ENCODE measurements around the gene NOC2L.

NOC2L gene

GRCh38 chr1:975365-975764 lies 16.3 kb upstream of the NOC2L start:
- DNase-seq, result no peak

- no peak for DNase-seq
Measured at GRCh38 chr1:974687-975328, 15.8 kb upstream of the NOC2L start.

GRCh38 chr1:974293-974640 lies 15.2 kb upstream of the NOC2L start:
- no peak for DNase-seq

GRCh38 chr1:973459-974292 lies 14.6 kb upstream of the NOC2L start:
- DNase-seq, result no peak

- DNase-seq, result no peak
Measured at GRCh38 chr1:972726-973458, 13.8 kb upstream of the NOC2L start.

GRCh38 chr1:971751-972506 lies 12.9 kb upstream of the NOC2L start:
- DNase-seq, result no peak

- DNase-seq, result no peak
Measured at GRCh38 chr1:970973-971730, 12.1 kb upstream of the NOC2L start.

- DNase-seq, result no peak
Measured at GRCh38 chr1:970242-970972, 11.4 kb upstream of the NOC2L start.

GRCh38 chr1:969260-969855 lies 10.3 kb upstream of the NOC2L start:
- DNase-seq, result no peak

GRCh38 chr1:967466-968343 lies 8.6 kb upstream of the NOC2L start:
- no peak for DNase-seq

GRCh38 chr1:966704-967300 lies 7.7 kb upstream of the NOC2L start:
- DNase-seq, result peak in 3 of 51 donors; percentile 16 to 33 (median 17)

GRCh38 chr1:966135-966703 lies 7.2 kb upstream of the NOC2L start, which contains the start of gene PLEKHN1:
Gene PLEKHN1, plus strand, starts transcription at chr1:966482. Its CDS starts 50 bp downstream, at chr1:966532.
- no peak for DNase-seq

GRCh38 chr1:965526-966134 lies 6.6 kb upstream of the NOC2L start:
- no peak for DNase-seq

- no peak for DNase-seq
Measured at GRCh38 chr1:964691-965525, 5.9 kb upstream of the NOC2L start.

GRCh38 chr1:963746-964525 lies 4.9 kb upstream of the NOC2L start:
- DNase-seq, result no peak

GRCh38 chr1:963301-963651 lies 4.2 kb upstream of the NOC2L start:
- no peak for DNase-seq
